GDM1 (cell line): ENCODE results near the gene CATSPERZ.

Source experiments
- DNase-seq: peaks from one replicate; lab custom pipeline; 2025; lab: John Stamatoyannopoulos, UW

The CATSPERZ gene

GRCh38 chr11:64299847-64300648 is at the start of gene CATSPERZ:
Gene CATSPERZ (plus strand): TSS chr11:64300358. CDS start chr11:64300411, 53 bp downstream.
- DNase-seq = no peak

- DNase-seq = no peak
Measured at GRCh38 chr11:64250415-64251015, 49.6 kb upstream of the CATSPERZ start.

- DNase-seq = no peak
Measured at GRCh38 chr11:64251016-64251752, 49.0 kb upstream of the CATSPERZ start, which contains the start of gene PLCB3. Gene PLCB3 (plus strand): TSS chr11:64251530. CDS start chr11:64251650, 120 bp downstream.

- DNase-seq = no peak
Measured at GRCh38 chr11:64251753-64252002, 48.5 kb upstream of the CATSPERZ start.

- DNase-seq = no peak
Measured at GRCh38 chr11:64252003-64252872, 47.9 kb upstream of the CATSPERZ start.

GRCh38 chr11:64253043-64253442 is 47.1 kb upstream of the CATSPERZ start:
- no peak for DNase-seq

- DNase-seq = no peak
Measured at GRCh38 chr11:64253481-64253880, 46.7 kb upstream of the CATSPERZ start.

GRCh38 chr11:64254326-64254725 is 45.8 kb upstream of the CATSPERZ start:
- DNase-seq = no peak

GRCh38 chr11:64255135-64256128 is 44.7 kb upstream of the CATSPERZ start:
- no peak for DNase-seq

GRCh38 chr11:64256300-64256699 is 43.9 kb upstream of the CATSPERZ start:
- no peak for DNase-seq

- DNase-seq = no peak
Measured at GRCh38 chr11:64258356-64258755, 41.8 kb upstream of the CATSPERZ start.

GRCh38 chr11:64258946-64259532 is 41.1 kb upstream of the CATSPERZ start:
- no peak for DNase-seq

- DNase-seq = no peak
Measured at GRCh38 chr11:64259533-64260067, 40.6 kb upstream of the CATSPERZ start.

GRCh38 chr11:64260147-64260708 is 39.9 kb upstream of the CATSPERZ start:
- DNase-seq = no peak

- DNase-seq = no peak
Measured at GRCh38 chr11:64261556-64262080, 38.5 kb upstream of the CATSPERZ start.

GRCh38 chr11:64262271-64263002 is 37.7 kb upstream of the CATSPERZ start:
- no peak for DNase-seq

- no peak for DNase-seq
Measured at GRCh38 chr11:64263021-64263946, 36.9 kb upstream of the CATSPERZ start.

GRCh38 chr11:64263947-64264317 is 36.2 kb upstream of the CATSPERZ start:
- no peak for DNase-seq
